ENCODE results near the gene DEAF1. TPM values are rescaled to one million over a fixed set of nuclear protein-coding genes. Genes with fewer than 3 reads are reported as not detected.

DEAF1 gene
- total and polyA plus RNA-seq, 2 experiments from 2014 or later, result 42.6 to 47.8 TPM

DNA sequence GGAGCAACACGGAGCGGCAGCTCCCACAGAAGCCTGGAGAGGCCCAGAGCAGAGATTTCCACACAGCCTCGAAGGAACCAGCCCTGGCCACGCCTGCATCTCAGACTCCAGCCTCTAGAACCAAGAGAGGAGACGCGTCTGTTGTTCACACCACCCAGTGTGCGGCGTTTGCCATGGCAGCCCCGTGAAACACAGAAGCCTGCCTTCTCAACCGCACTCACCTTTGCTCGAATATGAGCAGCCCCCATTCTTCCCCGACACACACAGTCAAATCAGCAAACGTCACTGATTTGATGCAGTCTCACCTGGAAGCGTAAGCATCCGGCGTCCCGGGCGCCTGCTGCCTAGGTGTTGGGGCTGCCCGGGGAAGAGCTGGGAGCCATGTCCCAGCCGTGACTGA, 38.0 kb upstream of the DEAF1 start:
- Histone ChIP-seq H3K27me3 (ENCODE audit: insufficient read depth) (no peaks in the 10 kb centered on the region), H3K4me3 (no peak overlapping the region), H3K79me2 (replicated peaks; ENCODE audit: insufficient read depth) (no peaks in the 10 kb centered on the region), H3K4me2 (no peak overlapping the region), H3K9me2 (ENCODE audit: insufficient read depth) (no peaks in the 10 kb centered on the region), H2AFZ (peak overlapping the region; percentile 56; the same call in 1 of the 2 replicates), H3K27ac (ENCODE audit: low read depth) (no peak overlapping the region), H3K4me1 (ENCODE audit: insufficient read depth) (no peaks in the 10 kb centered on the region), H3K36me3 (ENCODE audit: insufficient read depth) (no peaks in the 10 kb centered on the region), H4K20me1 (replicated peaks; ENCODE audit: insufficient read depth) (no peaks in the 10 kb centered on the region), H3F3A (replicated peaks; ENCODE audit: low read depth) (no peaks in the 10 kb centered on the region; the same call in 1 of the 2 replicates)
- H3K9me3 Mint-ChIP-seq, result peaks cover 16% of the 10 kb centered on the region; the same call in 2 of the 3 replicates
- H3K4me3 Mint-ChIP-seq, result no peak overlapping the region
- peaks cover 17% of the 10 kb centered on the region; the same call in 2 of the 3 replicates for H3K36me3 Mint-ChIP-seq (ENCODE audit: low read depth)
- no peak overlapping the region for H3K27ac Mint-ChIP-seq
- peaks cover 15% of the 10 kb centered on the region for H3K27me3 Mint-ChIP-seq (ENCODE audit: insufficient read depth, low read depth, poor library complexity)
- ATAC-seq (no peak), DNase-seq (ENCODE audit: low spot score) (peak; percentile 35)
- TF ChIP-seq ZNF114 (CRISPR knock-in tag; IDR thresholded peaks at IDR 0.05) (no peak), STAT1 (IDR thresholded peaks at IDR 0.05; ENCODE audit: unreplicated experiment) (no peak), EZH2 (IDR thresholded peaks at IDR 0.05; ENCODE audit: low read depth, unreplicated experiment) (no peak), REST (IDR thresholded peaks at IDR 0.05; ENCODE audit: unreplicated experiment) (no peak), POLR2AphosphoS5 (IDR thresholded peaks at IDR 0.05; ENCODE audit: low read depth) (no peak), JUNB (IDR thresholded peaks at IDR 0.05; ENCODE audit: unreplicated experiment) (no peak), ZNF331 (CRISPR knock-in tag; IDR thresholded peaks at IDR 0.05; ENCODE audit: low read depth) (no peak), CREB1 (CRISPR knock-in tag; IDR thresholded peaks at IDR 0.05; ENCODE audit: low read depth) (no peak), NANOG (IDR thresholded peaks at IDR 0.05; ENCODE audit: borderline replicate concordance) (no peak), EZH2phosphoT487 (IDR thresholded peaks at IDR 0.05; ENCODE audit: unreplicated experiment) (no peak)
- TF ChIP-seq, protein P1, sequence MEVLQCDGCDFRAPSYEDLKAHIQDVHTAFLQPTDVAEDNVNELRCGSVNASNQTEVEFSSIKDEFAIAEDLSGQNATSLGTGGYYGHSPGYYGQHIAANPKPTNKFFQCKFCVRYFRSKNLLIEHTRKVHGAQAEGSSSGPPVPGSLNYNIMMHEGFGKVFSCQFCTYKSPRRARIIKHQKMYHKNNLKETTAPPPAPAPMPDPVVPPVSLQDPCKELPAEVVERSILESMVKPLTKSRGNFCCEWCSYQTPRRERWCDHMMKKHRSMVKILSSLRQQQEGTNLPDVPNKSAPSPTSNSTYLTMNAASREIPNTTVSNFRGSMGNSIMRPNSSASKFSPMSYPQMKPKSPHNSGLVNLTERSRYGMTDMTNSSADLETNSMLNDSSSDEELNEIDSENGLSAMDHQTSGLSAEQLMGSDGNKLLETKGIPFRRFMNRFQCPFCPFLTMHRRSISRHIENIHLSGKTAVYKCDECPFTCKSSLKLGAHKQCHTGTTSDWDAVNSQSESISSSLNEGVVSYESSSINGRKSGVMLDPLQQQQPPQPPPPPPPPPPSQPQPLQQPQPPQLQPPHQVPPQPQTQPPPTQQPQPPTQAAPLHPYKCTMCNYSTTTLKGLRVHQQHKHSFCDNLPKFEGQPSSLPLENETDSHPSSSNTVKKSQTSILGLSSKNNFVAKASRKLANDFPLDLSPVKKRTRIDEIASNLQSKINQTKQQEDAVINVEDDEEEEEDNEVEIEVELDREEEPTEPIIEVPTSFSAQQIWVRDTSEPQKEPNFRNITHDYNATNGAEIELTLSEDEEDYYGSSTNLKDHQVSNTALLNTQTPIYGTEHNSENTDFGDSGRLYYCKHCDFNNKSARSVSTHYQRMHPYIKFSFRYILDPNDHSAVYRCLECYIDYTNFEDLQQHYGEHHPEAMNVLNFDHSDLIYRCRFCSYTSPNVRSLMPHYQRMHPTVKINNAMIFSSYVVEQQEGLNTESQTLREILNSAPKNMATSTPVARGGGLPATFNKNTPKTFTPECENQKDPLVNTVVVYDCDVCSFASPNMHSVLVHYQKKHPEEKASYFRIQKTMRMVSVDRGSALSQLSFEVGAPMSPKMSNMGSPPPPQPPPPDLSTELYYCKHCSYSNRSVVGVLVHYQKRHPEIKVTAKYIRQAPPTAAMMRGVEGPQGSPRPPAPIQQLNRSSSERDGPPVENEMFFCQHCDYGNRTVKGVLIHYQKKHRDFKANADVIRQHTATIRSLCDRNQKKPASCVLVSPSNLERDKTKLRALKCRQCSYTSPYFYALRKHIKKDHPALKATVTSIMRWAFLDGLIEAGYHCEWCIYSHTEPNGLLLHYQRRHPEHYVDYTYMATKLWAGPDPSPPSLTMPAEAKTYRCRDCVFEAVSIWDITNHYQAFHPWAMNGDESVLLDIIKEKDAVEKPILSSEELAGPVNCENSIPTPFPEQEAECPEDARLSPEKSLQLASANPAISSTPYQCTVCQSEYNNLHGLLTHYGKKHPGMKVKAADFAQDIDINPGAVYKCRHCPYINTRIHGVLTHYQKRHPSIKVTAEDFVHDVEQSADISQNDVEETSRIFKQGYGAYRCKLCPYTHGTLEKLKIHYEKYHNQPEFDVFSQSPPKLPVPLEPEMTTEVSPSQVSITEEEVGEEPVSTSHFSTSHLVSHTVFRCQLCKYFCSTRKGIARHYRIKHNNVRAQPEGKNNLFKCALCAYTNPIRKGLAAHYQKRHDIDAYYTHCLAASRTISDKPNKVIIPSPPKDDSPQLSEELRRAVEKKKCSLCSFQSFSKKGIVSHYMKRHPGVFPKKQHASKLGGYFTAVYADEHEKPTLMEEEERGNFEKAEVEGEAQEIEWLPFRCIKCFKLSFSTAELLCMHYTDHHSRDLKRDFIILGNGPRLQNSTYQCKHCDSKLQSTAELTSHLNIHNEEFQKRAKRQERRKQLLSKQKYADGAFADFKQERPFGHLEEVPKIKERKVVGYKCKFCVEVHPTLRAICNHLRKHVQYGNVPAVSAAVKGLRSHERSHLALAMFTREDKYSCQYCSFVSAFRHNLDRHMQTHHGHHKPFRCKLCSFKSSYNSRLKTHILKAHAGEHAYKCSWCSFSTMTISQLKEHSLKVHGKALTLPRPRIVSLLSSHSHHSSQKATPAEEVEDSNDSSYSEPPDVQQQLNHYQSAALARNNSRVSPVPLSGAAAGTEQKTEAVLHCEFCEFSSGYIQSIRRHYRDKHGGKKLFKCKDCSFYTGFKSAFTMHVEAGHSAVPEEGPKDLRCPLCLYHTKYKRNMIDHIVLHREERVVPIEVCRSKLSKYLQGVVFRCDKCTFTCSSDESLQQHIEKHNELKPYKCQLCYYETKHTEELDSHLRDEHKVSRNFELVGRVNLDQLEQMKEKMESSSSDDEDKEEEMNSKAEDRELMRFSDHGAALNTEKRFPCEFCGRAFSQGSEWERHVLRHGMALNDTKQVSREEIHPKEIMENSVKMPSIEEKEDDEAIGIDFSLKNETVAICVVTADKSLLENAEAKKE (CRISPR knock-in tag; IDR thresholded peaks at IDR 0.05), result no peak
- TF ChIP-seq, protein P2, sequence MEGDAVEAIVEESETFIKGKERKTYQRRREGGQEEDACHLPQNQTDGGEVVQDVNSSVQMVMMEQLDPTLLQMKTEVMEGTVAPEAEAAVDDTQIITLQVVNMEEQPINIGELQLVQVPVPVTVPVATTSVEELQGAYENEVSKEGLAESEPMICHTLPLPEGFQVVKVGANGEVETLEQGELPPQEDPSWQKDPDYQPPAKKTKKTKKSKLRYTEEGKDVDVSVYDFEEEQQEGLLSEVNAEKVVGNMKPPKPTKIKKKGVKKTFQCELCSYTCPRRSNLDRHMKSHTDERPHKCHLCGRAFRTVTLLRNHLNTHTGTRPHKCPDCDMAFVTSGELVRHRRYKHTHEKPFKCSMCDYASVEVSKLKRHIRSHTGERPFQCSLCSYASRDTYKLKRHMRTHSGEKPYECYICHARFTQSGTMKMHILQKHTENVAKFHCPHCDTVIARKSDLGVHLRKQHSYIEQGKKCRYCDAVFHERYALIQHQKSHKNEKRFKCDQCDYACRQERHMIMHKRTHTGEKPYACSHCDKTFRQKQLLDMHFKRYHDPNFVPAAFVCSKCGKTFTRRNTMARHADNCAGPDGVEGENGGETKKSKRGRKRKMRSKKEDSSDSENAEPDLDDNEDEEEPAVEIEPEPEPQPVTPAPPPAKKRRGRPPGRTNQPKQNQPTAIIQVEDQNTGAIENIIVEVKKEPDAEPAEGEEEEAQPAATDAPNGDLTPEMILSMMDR (conservative IDR thresholded peaks at IDR 0.05; ENCODE audit: low read depth in 2 of 2), result no peak
- TF ChIP-seq, protein P3, sequence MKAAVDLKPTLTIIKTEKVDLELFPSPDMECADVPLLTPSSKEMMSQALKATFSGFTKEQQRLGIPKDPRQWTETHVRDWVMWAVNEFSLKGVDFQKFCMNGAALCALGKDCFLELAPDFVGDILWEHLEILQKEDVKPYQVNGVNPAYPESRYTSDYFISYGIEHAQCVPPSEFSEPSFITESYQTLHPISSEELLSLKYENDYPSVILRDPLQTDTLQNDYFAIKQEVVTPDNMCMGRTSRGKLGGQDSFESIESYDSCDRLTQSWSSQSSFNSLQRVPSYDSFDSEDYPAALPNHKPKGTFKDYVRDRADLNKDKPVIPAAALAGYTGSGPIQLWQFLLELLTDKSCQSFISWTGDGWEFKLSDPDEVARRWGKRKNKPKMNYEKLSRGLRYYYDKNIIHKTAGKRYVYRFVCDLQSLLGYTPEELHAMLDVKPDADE (IDR thresholded peaks at IDR 0.05), result no peak
- no peaks in the 10 kb centered on the region; the same call in 2 of the 3 replicates for H3K4me1 Mint-ChIP-seq

Data from GM23338 (cell line).